A549 (cell line): Measurements from ENCODE around the gene ODAD4.

Source experiments
- CTCF ChIP-seq: fragments of >200 bp; sonication (Bioruptor Twin); formaldehyde crosslinking; IDR thresholded peaks from 3 replicates; pipeline ENCODE4 v1.5.1; 2016
- EHF ChIP-seq: fragments of 250-450 bp; sonication (Bioruptor Pico); IDR thresholded peaks from 2 replicates; pipeline ENCODE4 v1.5.0; 2020; ENCODE audit warnings: mild to moderate bottlenecking

- no peak for TF ChIP-seq CTCF
- TF ChIP-seq EHF: no peak
These were observed 10.8 kb downstream of the ODAD4 start for GRCh38 chr17:41941168-41941567.
